A172 (cell line): ENCODE measurements around the gene GTF2H3. TPM values are rescaled to one million over a fixed set of nuclear protein-coding genes. Genes with fewer than 3 reads are reported as not detected.
"Not testable (repeated sequence)": the region's sequence is repeated elsewhere in the genome, so short reads cannot be mapped to it uniquely, and the experiment has no call there.

Experiments
- DNase-seq: peaks from one replicate; pipeline ENCODE4 v3.0.0-alpha.2; 2015; ENCODE audit warnings: low spot score
- total RNA-seq: library from RNA; depleted of rRNA; stranded (reverse); fragments of >200 nt; shearing (Covaris generic); gene quantifications from 2 replicates; pipeline ENCODE4 v1.2.3, GENCODE V29; 2014; rRNA removed

Gene GTF2H3
- total RNA-seq = 44.0 and 56.3 TPM in 2 replicates

GRCh38 chr12:123633379-123634141 lies at the start of gene GTF2H3, which contains the start of gene EIF2B1:
GTF2H3 (plus strand) TSS chr12:123633829; CDS start chr12:123633860, 31 bp downstream.
EIF2B1 (minus strand) TSS chr12:123633686; CDS start chr12:123633557, 129 bp downstream.
- DNase-seq = peak; percentile 91

DNA sequence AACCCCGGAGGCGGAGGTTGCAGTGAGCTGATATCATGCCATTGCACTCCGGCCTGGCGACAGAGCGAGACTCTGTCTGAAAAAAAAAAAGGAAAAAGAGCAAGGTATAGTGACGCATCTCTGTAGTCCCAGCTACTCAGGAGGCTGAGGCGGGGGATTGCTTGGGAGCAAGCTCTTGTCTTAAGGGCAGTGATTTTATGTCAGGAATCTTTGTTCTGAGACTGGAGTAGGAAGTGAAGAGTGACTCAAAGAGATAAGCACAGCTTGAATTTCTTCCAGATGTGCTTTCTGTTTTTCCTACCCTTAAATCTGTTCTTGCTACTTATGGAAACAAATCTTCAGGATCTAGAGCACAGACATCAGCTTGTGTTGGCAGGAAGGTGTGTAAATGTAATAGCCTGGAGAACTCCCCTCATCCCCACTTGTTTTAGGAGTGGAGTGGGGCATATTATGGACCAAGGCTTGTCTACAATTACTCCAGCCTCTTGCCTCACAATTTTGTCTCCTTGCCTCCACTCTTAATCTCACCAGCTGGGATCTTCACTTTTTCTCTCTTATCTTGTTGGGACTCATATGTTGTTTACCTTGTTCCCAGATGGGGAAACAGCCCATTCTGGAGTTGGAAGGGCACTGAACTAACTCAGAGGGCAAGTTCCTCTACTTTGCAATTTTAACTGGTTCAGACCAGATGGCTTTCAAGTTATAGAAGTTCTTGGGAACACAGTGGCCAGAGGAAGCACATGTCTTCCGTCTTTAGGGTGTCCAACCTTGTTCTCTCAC lies 41.7 kb upstream of the GTF2H3 start:
- peak; percentile 27 for DNase-seq

- DNase-seq = no peak
These were observed 37.9 kb upstream of the GTF2H3 start for GRCh38 chr12:123595729-123596128.

DNA sequence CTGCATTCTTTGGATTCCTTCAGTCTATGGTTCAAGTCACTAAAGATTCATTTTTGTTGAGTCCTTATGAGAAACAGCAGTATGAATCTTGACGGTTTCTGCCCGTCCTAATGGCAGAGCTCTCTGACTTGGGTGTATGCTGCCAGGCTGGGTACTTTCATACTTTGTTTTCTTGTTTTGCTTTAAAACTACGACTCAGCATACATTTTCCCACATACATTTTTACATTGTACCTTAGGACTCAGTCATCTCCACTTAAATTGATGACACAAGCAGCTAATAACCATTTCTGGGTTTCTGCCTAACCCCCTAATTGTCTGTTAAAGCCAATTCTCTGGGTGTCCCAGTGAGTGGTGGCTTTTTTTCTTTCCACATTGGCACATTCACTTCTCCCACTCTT lies 36.5 kb upstream of the GTF2H3 start:
- DNase-seq = no peak

DNA sequence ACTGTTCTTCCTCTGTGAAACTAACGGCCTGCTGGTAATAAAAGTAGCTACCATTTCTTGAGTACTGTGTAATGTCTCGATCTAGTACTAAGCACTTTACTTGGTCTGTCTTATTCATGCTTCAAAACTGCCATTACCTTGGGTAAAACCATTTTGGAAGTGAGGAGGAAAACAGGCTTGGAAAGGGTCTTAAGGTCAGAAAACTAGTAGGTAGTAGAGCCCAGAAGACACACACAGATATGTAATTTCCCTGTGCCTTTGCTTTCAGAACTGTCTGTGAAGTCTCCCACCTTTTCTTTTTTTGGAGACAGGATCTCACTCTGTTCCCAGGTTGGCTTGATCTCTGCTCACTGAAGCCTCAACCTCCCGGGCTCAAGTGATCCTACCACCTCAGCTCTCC lies 35.1 kb upstream of the GTF2H3 start:
- no peak for DNase-seq

DNA sequence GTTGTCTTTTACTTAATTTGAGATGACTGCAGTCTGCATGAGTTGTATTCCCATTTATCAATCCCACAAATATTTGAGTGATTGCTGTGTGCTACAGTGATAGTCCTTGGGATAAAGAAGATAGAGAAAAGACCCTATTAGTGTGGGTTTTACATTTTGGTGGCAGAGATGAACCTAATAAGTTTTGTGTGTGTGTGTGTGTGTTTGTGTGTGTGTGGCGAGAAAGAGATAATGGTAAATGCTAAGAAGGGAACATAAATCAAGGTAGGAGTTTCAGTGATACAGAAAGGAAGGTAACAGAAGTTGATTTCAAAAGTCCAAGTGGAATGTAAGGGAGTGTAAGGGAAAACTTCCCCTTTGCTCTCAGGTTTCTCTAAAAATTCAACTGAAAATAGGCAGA lies 34.3 kb upstream of the GTF2H3 start:
- DNase-seq = no peak

DNA sequence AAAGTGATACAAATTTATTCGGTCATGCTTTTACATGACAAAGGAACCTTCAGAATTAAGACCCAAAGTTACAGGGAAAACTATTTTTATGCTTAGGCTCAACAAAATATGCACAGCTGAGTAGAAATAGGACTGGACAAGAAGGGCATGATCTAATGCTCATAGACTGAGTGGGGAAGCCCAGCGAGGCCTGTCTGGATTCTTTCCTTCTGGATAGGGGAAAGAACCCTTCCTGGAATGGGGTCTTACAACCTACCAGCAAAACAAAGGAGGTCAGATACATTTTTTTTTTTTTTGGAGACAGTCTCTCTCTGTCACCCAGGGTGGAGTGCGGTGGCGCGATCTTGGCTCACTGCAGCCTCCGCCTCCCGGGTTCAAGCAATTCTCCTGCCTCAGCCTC lies 33.9 kb upstream of the GTF2H3 start:
- DNase-seq = no peak

GRCh38 chr12:123601602-123602489 lies 31.8 kb upstream of the GTF2H3 start, which contains the start of gene DDX55:
DDX55 (plus strand) TSS chr12:123602099; CDS start chr12:123602149, 50 bp downstream.
- peak; percentile 65 for DNase-seq

DNA sequence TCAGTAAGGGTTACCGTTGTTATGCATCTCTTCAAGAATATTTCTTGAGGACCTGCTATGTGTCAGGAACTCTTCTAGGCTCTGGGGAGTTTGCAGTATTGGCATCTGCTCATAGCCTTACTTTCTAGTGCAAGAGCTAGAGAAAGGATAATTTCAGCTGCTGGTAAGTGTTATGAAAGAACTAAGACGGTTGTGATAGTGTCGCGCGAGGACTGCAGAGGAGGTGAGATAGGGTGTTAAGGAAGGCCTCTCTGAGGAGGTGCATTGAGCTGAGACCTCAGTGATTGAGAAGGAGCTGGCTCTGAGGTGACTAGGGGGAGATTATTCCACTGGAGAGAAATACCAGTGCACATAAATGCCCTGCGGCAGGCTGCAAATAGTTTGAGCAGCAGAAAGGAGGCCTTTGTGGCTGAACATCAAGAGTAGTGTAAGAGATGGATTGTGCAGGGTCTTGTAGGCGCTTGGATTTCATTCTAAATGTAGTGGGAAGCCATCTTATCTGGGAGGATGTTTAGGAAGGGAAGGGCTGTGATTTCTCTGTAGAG lies 30.9 kb upstream of the GTF2H3 start:
- no peak for DNase-seq

DNA sequence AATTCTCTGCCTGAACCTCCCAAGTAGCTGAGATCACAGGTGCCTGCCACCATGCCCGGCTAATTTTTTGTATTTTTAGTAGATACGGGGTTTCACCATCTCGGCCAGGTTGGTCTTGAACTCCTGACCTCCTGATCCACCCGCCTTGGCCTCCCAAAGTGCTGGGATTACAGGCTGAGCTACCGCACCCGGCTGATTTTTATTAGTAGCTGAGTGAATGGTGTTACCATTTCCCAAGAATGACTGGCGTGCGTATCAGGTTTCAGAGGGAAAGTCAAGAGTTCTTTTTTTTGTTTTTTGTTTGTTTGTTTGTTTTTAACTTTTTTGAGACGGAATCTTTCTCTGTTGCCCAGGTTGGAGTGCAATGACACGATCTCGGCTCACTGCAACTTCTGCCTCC lies 30.1 kb upstream of the GTF2H3 start:
- DNase-seq = not testable (repeated sequence)

DNA sequence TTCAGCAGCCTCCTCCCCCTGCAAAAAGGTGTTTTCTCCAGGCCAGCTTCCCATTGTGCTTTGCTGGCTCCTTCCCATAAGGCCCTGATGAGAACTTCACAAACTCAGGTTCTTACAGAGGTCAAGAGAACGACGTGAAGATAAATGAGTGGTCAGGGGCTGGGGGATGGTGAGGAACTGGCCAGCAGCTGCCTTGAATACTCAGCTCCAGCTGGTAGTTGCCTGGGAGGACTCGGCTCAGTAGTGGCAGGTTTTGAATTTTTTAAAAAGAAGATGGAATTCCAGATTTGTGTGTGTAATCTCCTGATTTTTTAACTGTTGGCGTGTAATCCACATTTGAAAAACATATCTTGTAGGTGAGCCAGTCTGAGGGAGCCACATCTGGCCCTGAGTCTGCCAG lies 25.9 kb upstream of the GTF2H3 start:
- DNase-seq = no peak

- no peak for DNase-seq
These were observed 25.4 kb upstream of the GTF2H3 start for GRCh38 chr12:123608182-123608581.

GRCh38 chr12:123614110-123614509 lies 19.5 kb upstream of the GTF2H3 start:
- no peak for DNase-seq

DNA sequence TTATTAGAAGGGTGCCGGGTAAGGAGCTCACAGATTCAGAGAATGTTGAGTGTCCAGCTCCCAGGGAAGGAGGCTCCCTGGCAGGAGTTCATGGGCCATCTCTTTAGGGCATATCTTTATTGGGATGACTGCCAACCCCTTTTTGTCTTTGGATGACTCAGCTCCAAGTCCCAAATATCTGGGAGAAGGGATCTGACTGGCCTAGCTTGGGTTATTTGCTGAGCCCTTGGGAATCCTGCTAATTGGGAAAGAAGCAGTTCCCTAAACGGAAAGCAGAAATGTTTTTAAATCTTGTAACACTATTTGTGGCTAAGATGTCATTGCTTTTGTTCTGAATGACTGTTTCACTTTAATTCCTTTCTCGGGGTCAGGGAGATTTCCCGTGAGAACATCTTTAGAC lies 19.1 kb upstream of the GTF2H3 start:
- DNase-seq = peak; percentile 49

DNA sequence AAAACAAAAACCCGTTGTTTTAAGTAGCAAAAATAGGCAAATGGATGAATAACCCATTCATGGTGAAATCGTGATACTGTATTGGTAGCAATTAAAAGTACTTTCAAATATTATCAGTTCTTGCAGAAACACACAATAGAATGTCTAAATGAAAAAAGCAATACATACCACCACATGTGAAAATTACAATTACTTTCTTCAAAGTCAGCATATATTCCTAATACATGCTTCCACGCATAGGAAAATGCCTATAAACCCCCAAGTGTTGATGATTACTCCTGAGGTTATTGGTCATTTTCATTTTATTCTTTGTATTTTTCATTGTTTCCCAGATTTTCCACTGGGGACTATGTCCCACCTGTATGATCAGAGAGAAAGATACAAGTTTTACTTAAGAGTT lies 16.5 kb upstream of the GTF2H3 start:
- no peak for DNase-seq

- no peak for DNase-seq
These were observed 16.0 kb upstream of the GTF2H3 start for GRCh38 chr12:123617580-123617979.

DNA sequence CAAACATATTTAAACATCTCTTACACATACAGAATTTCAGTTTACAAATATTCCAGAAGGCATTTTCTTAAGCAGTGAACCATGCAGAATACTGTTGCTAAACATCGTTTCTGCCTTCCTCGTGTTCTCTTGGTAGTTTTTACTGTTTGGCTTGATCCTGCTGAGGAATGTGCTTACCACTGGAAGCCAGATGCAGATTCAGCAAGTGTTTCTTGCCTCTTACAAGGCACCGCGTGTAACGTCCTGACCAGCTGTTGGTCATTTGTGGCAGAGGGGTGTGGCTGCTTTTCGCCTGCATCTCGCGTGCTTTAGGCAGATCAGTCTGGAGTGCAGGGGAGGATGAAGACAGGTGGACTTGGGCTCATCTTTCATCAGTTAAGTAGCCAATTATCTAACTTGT lies 12.5 kb upstream of the GTF2H3 start:
- no peak for DNase-seq

GRCh38 chr12:123621619-123622530 lies 11.8 kb upstream of the GTF2H3 start:
- peak; percentile 51 for DNase-seq

- no peak for DNase-seq
These were observed 523 bp downstream of the GTF2H3 start for GRCh38 chr12:123634142-123634561.

DNA sequence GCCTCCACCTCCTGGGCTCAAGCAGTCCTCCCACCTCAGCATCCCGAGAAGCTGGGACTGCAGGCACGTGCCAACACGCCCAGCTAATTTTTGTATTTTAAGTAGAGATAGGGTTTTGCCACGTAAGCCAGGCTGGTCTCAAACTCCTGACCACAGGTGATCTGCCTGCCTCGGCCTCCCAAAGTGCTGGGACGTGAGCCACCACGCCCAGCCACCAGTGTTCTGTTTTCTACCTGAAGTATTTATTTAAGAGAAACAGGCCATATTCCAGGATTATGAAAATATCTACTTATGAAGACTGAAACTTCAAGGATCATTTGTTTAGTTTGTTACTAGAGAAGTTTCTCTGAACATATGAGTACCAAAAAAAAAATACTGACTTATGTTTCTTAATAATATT lies 10.3 kb downstream of the GTF2H3 start:
- no peak for DNase-seq
